MV-4-11 (cell line): ENCODE results near the gene ADK.

Experiments used
- DNase-seq: peaks from one replicate; lab custom pipeline; 2025; lab: John Stamatoyannopoulos, UW

ADK gene

GRCh38 chr10:74681917-74682627, 531.1 kb downstream of the ADK start:
- no peak for DNase-seq

GRCh38 chr10:74683067-74683466, 532.0 kb downstream of the ADK start:
- peak; percentile 38 for DNase-seq

GRCh38 chr10:74683621-74684364, 532.8 kb downstream of the ADK start:
- DNase-seq = peak; percentile 62

- no peak for DNase-seq
Measured at GRCh38 chr10:74684462-74684861, 533.4 kb downstream of the ADK start.

GRCh38 chr10:74685564-74685963, 534.5 kb downstream of the ADK start:
- DNase-seq = no peak

- no peak for DNase-seq
Measured at GRCh38 chr10:74690393-74690792, 539.4 kb downstream of the ADK start.

GRCh38 chr10:74691164-74691563, 540.1 kb downstream of the ADK start:
- DNase-seq = no peak

GRCh38 chr10:74704629-74705357, 553.8 kb downstream of the ADK start:
- DNase-seq = no peak

GRCh38 chr10:74705358-74705980, 554.4 kb downstream of the ADK start:
- DNase-seq = no peak

- no peak for DNase-seq
Measured at GRCh38 chr10:74706966-74707365, 555.9 kb downstream of the ADK start.

GRCh38 chr10:74708246-74708645, 557.2 kb downstream of the ADK start:
- DNase-seq = no peak

- DNase-seq = no peak
Measured at GRCh38 chr10:74718208-74718607, 567.2 kb downstream of the ADK start.

- DNase-seq = no peak
Measured at GRCh38 chr10:74728225-74728624, 577.2 kb downstream of the ADK start.

- DNase-seq = no peak
Measured at GRCh38 chr10:74730246-74730645, 579.2 kb downstream of the ADK start.

GRCh38 chr10:74733612-74734011, 582.6 kb downstream of the ADK start:
- no peak for DNase-seq

- no peak for DNase-seq
Measured at GRCh38 chr10:74736029-74736428, 585.0 kb downstream of the ADK start.

- DNase-seq = peak; percentile 87
Measured at GRCh38 chr10:74738052-74738451, 587.0 kb downstream of the ADK start.

- peak; percentile 37 for DNase-seq
Measured at GRCh38 chr10:74738542-74738941, 587.5 kb downstream of the ADK start.

GRCh38 chr10:74738985-74739567, 588.1 kb downstream of the ADK start:
- peak; percentile 95 for DNase-seq

GRCh38 chr10:74743401-74743800, 592.4 kb downstream of the ADK start:
- no peak for DNase-seq

- DNase-seq = no peak
Measured at GRCh38 chr10:74745449-74745848, 594.4 kb downstream of the ADK start.

- no peak for DNase-seq
Measured at GRCh38 chr10:74746813-74747212, 595.8 kb downstream of the ADK start.
